ENCODE data around the gene PARVA.

The PARVA gene

DNA sequence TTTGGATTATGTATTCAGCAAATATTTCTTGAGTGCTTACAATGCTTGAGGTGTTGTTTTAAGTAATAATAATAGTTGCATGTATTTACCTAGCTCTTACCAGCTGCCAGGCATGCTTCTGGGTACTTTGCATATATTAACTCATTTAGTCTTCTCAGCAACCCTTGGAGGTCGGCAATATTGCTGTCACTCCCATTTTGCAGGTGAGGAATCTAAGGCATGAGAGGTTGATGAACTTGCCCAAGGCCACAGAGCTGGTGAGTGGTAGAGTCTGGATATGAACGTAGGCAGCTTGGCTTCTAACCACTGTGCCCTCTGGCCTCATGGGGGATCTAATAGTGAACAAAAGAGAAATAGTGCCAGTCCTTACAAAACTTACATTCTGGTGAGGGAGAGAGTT lies 92.9 kb downstream of the PARVA start:
- no peak overlapping the region for H3K4me3 ChIP-seq (ENCODE audit: low read depth, low read length)
- in situ Hi-C loops (cut with HindIII; ENCODE audit: low sequenced_read_pairs), result no loop called here
- no peak for DNase-seq (ENCODE audit: low read depth, low spot score)
- TF ChIP-seq, protein P1, sequence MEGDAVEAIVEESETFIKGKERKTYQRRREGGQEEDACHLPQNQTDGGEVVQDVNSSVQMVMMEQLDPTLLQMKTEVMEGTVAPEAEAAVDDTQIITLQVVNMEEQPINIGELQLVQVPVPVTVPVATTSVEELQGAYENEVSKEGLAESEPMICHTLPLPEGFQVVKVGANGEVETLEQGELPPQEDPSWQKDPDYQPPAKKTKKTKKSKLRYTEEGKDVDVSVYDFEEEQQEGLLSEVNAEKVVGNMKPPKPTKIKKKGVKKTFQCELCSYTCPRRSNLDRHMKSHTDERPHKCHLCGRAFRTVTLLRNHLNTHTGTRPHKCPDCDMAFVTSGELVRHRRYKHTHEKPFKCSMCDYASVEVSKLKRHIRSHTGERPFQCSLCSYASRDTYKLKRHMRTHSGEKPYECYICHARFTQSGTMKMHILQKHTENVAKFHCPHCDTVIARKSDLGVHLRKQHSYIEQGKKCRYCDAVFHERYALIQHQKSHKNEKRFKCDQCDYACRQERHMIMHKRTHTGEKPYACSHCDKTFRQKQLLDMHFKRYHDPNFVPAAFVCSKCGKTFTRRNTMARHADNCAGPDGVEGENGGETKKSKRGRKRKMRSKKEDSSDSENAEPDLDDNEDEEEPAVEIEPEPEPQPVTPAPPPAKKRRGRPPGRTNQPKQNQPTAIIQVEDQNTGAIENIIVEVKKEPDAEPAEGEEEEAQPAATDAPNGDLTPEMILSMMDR (IDR thresholded peaks at IDR 0.05; ENCODE audit: low read depth, low read length), result no peak

DNA sequence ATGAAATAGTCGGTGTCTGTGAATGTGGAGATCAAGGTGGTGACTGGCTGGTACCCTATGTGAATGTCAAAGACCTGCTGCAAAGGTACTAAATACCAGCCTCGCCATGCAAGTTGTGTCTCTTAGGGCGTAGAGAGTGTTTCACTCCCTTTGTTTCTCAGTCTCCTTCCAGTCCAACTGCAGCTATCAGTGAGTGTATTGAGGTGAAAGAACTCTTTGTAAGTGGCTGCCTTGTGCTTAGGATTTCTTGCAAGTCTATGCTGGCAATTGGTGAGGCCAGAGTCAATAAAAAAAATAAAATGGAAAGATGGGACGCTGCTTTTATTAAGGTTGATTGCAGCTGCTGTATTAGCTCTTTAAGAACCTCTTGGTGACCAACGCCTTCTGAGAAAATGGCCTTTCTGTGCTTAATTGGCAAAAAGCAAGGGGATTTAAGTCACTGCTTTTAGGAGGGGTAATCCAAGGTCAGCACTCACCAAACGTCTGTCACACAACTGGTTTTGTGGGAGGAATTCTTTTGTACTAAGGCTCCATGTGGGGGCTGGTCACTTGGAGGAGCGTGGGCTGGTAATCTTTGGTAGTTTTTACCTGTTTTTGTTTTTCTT lies 95.1 kb downstream of the PARVA start:
- DNase-seq (ENCODE audit: low read depth, low spot score), result no peak
- in situ Hi-C loops (cut with HindIII; ENCODE audit: low sequenced_read_pairs), result no loop called here
- H3K4me3 ChIP-seq (ENCODE audit: low read depth, low read length), result no peak overlapping the region
- TF ChIP-seq, protein P1 (IDR thresholded peaks at IDR 0.05; ENCODE audit: low read depth, low read length), result no peak

DNA sequence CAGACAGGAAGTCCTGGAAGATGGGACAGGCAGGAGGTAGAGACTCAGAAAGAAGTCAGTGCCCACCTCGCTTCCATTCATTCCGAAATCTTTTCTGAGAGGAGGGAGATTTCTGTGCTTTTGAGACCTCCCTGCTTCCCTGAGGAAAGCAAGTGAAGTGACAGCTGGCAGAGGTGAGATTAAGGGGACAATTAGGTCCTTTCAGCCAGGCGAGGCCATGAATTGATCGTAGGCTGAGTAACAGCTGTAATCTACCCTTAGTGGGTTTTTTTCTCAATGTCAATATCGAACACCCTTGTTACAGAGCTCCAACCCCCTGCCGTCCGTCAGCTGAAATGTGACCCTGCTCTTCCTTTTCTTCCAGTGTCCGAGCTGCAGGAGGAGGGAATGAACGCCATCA lies 96.0 kb downstream of the PARVA start:
- TF ChIP-seq, protein P1 (IDR thresholded peaks at IDR 0.05; ENCODE audit: low read depth, low read length), result no peak
- in situ Hi-C loops (cut with HindIII; ENCODE audit: low sequenced_read_pairs), result no loop called here
- no peak for DNase-seq (ENCODE audit: low read depth, low spot score)
- no peak overlapping the region for H3K4me3 ChIP-seq (ENCODE audit: low read depth, low read length)

DNA sequence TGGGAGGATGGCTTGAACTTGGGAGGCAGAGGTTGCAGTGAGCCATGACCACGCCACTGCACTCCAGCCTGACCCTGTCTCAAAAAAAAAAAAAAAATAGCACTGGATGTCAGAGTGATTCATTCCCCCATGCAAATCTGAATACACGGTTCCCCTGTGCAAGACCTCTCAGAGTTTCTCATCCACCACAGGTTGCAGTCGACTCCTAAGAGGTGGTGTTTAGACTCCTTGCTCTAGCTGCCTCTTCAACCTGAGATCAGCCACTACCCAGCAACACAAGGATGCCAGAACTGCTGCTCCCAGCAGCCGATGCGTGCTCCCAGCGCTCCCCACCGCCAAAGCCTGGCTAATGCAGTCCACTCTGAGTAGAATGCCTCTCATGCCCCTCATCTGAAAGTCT lies 97.5 kb downstream of the PARVA start:
- DNase-seq (ENCODE audit: low read depth, low spot score), result no peak
- H3K4me3 ChIP-seq (ENCODE audit: low read depth, low read length), result no peak overlapping the region
- in situ Hi-C loops (cut with HindIII; ENCODE audit: low sequenced_read_pairs), result no loop called here
- TF ChIP-seq, protein P1 (IDR thresholded peaks at IDR 0.05; ENCODE audit: low read depth, low read length), result no peak

DNA sequence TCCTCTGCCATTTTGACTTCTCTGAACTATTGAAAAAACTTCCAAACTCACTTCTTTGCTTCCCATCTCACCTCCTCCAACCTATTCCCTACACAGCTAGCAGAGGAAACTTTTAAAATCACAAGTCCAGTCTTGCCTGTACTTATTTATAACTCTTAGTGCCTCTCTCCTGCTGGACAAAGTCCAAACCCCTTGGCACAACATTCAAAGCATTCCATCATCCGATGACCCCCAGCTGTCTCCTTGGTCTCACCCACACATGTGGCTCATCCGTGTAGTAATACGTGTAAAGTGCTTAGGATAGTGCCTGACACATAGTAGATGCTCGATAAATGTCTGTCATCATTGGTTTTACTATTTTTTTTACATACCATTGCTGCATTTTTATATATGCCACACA lies 101.4 kb downstream of the PARVA start:
- DNase-seq (ENCODE audit: low read depth, low spot score), result no peak
- TF ChIP-seq, protein P1 (IDR thresholded peaks at IDR 0.05; ENCODE audit: low read depth, low read length), result no peak
- in situ Hi-C loops (cut with HindIII; ENCODE audit: low sequenced_read_pairs), result no loop called here
- H3K4me3 ChIP-seq (ENCODE audit: low read depth, low read length), result no peak overlapping the region

DNA sequence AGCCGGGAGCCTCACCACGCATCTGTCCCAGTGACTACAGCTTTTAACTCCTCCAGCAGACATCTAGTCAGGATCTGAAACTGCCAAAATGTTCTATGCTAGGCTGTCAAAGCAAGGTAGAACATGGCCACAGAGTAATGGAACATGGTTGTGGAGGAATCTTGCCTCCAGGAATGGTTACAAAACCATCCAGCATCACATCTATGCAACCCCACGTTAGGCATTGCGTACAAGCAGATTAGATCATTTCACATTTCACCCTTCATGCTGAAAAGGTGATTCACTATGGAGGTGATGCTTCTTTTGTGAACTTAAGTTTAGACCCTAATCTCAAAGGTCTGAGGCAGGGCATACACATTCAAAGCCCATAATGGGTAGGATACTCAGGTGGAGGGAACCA lies 103.0 kb downstream of the PARVA start:
- DNase-seq (ENCODE audit: low read depth, low spot score), result no peak
- H3K4me3 ChIP-seq (ENCODE audit: low read depth, low read length), result no peak overlapping the region
- TF ChIP-seq, protein P1 (IDR thresholded peaks at IDR 0.05; ENCODE audit: low read depth, low read length), result no peak
- in situ Hi-C loops (cut with HindIII; ENCODE audit: low sequenced_read_pairs), result no loop called here

DNA sequence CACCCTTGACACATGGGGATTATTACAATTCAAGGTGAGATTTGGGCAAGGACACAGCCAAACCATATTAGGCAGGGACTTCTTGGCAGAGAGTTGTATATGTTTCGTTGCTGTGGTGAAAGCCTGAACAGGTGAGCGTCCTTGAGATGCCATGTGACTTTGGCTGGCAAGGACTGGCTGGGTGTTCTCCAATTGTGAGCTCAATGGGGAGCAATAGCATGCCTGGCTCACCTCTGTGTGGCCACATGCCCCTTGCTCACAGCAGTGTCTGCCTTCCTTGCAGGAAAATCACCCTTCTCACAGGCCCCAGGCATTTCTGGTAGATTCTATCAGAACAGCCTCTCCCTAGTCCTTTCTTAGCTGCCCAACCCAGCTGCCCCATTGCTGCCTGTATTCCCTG lies 105.5 kb downstream of the PARVA start:
- no peak for DNase-seq (ENCODE audit: low read depth, low spot score)
- TF ChIP-seq, protein P1 (IDR thresholded peaks at IDR 0.05; ENCODE audit: low read depth, low read length), result no peak
- in situ Hi-C loops (cut with HindIII; ENCODE audit: low sequenced_read_pairs), result no loop called here
- no peak overlapping the region for H3K4me3 ChIP-seq (ENCODE audit: low read depth, low read length)
